HCT116 (cell line): Measurements from ENCODE around the gene LMOD3.

Experiments
- ATF3 ChIP-seq: IDR thresholded peaks from 2 replicates; pipeline ENCODE4 v1.6.1; 2012
- EGR1 ChIP-seq: IDR thresholded peaks from 2 replicates; pipeline ENCODE4 v1.6.1; 2012; ENCODE audit warnings: low read depth
- EZH2phosphoT487 ChIP-seq: fragments of 200-600 bp; IDR thresholded peaks from 2 replicates; pipeline ENCODE4 v1.6.1; 2018; ENCODE audit warnings: antibody characterized with exemption, borderline replicate concordance
- POLR2A ChIP-seq: IDR thresholded peaks from 2 replicates; pipeline ENCODE4 v1.7.0; 2011; ENCODE audit warnings: borderline replicate concordance; ENCODE audit not compliant: insufficient read depth, insufficient read length; ENCODE audit errors: extremely low read depth
- POLR2AphosphoS5 ChIP-seq: IDR thresholded peaks from 2 replicates; pipeline ENCODE4 v1.6.1; 2011; ENCODE audit warnings: mild to moderate bottlenecking, low read depth, low read length, moderate library complexity
- SP1 ChIP-seq: IDR thresholded peaks from 2 replicates; pipeline ENCODE4 v1.6.1; 2012; ENCODE audit warnings: low read depth
- TF ChIP-seq, protein P1 (sequence below), 3 experiments: fragments of 200-600 bp in 1 of 3; sonication (generic) in 1 of 3; IDR thresholded peaks in 2 of 3; conservative IDR thresholded peaks in 1 of 3; 2 replicates each; pipeline ENCODE4 v1.5.1; 2012 to 2017; ENCODE audit warnings: low read depth in 2 of 3, low read length in 2 of 3, antibody characterized with exemption in 1 of 3, borderline replicate concordance in 1 of 3, control low read depth in 1 of 3, mild to moderate bottlenecking in 1 of 3, mixed read lengths in 1 of 3, mixed run types in 1 of 3, moderate library complexity in 1 of 3; ENCODE audit not compliant: insufficient read depth in 1 of 3

DNA sequence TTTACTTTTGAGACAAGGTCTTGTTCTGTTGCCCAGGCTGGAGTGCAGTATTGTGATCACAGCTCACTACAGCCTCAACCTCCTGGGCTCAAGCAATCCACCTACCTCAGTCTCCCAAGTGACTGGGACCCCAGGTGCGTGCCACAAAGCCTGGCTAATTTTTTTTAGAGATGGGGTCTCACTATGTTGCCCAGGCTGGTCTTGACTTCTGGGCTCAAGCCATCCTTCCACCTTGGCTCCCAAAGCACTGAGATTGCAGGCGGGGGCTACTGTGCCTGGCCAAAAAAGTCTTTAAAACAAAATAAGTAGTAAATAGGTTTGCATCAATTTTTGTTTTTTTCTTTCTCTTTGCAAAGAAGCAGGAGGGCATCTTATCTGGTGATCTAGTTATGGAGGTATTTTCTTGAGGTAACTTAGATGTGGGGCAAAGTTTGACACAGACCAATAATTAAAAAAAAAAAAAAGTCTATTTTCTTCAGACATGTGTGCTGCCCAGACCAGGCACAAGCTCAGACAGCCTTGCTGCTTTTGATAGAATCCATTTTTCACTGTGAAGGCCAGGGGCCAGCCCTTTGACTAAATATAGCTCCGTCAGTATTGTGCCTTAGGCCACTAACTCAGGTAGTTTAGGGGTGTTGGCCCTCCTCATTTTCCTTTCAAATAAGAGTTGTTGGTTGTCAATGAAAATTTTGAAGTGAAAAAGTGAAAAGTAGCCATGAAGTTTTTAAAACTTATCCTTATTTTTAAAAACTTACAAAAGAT is 35.2 kb downstream of the LMOD3 start:
- TF ChIP-seq, protein P1, sequence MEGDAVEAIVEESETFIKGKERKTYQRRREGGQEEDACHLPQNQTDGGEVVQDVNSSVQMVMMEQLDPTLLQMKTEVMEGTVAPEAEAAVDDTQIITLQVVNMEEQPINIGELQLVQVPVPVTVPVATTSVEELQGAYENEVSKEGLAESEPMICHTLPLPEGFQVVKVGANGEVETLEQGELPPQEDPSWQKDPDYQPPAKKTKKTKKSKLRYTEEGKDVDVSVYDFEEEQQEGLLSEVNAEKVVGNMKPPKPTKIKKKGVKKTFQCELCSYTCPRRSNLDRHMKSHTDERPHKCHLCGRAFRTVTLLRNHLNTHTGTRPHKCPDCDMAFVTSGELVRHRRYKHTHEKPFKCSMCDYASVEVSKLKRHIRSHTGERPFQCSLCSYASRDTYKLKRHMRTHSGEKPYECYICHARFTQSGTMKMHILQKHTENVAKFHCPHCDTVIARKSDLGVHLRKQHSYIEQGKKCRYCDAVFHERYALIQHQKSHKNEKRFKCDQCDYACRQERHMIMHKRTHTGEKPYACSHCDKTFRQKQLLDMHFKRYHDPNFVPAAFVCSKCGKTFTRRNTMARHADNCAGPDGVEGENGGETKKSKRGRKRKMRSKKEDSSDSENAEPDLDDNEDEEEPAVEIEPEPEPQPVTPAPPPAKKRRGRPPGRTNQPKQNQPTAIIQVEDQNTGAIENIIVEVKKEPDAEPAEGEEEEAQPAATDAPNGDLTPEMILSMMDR (IDR thresholded peaks at IDR 0.05 in 2 of 3, conservative IDR thresholded peaks at IDR 0.05 in 1 of 3; ENCODE audit: borderline replicate concordance in 1 of 3, insufficient read depth in 1 of 3, low read depth in 2 of 3, low read length in 2 of 3), result no peak
- TF ChIP-seq POLR2AphosphoS5 (no peak), EZH2phosphoT487 (no peak), EGR1 (no peak), ATF3 (no peak), SP1 (no peak), POLR2A (no peak)
